Psoas muscle (tissue), 8 donors: ENCODE data around the gene TVP23C. TPM values are rescaled to one million over a fixed set of nuclear protein-coding genes. Genes with fewer than 3 reads are reported as not detected.
A peak's percentile ranks its signal among the peaks of the same experiment; 100 is the strongest.
"Not testable (repeated sequence)": the region's sequence is repeated elsewhere in the genome, so short reads cannot be mapped to it uniquely, and the experiment has no call there.

Source experiments
- ATAC-seq, 4 donors: fragments of 200-7000 bp; cut with Tn5 transposase; one replicate each; pipeline ENCODE4 v1.9.1; 2020; ENCODE audit warnings: moderate library complexity in 3 of 4, mild to moderate bottlenecking in 2 of 4
- DNase-seq, 2 donors: peaks; one replicate each; pipeline ENCODE4 v3.0.0-alpha.2; 2020
- H3K27ac ChIP-seq: fragments of 200-600 bp; one replicate; pipeline ENCODE4 v1.8.0; 2022
- H3K27me3 ChIP-seq, 3 donors: fragments of 200-600 bp in 1 of 3; one replicate each; pipeline versions ENCODE4 v1.6.1 to v1.8.0; 2013 to 2022; ENCODE audit warnings: low read length in 2 of 3, mild to moderate bottlenecking in 2 of 3, moderate library complexity in 1 of 3; ENCODE audit not compliant: insufficient read depth in 3 of 3
- H3K36me3 ChIP-seq, 2 donors: fragments of 200-600 bp in 1 of 2; one replicate each; pipeline versions ENCODE4 v1.6.1 to v1.8.0; 2013 to 2022; ENCODE audit warnings: low read depth in 1 of 2, mild to moderate bottlenecking in 1 of 2, moderate library complexity in 1 of 2; ENCODE audit not compliant: insufficient read depth in 1 of 2
- H3K4me1 ChIP-seq: fragments of 200-600 bp; one replicate; pipeline ENCODE4 v1.8.0; 2022
- H3K4me3 ChIP-seq: fragments of 200-600 bp; one replicate; pipeline ENCODE4 v1.8.0; 2022; ENCODE audit warnings: mild to moderate bottlenecking
- H3K9me3 ChIP-seq: fragments of 200-600 bp; one replicate; pipeline ENCODE4 v1.8.0; 2022
- WGBS, 3 donors: extraction: QIAGEN DNeasy Blood & Tissue Kit; methylation state at CpG; one replicate each; pipeline versions ENCODE4 v1.1.6 to v1.1.7; 2013; 5-methylcytosine and 5-hydroxymethylcytosine counted together
- intact Hi-C, 2 donors: fragments of 100-400 bp; cut with DNase I; formaldehyde crosslinking; loops; one replicate each; pipeline versions ENCODE4 v1.11.0 to v1.14.2; 2022
- polyA plus RNA-seq, 3 donors: library from polyadenylated mRNA; stranded (reverse); fragments of 200-250 nt; gene quantifications; one replicate each; pipeline ENCODE4 v1.2.3, GENCODE V29; 2013
- total RNA-seq, 4 donors: library from RNA; stranded (reverse); fragmentation: NEBNext Ultra II Directional in 2 of 4; extraction: Animal tissue kit (Norgen Biotek cat#: 25700) in 2 of 4; gene quantifications; one replicate each; pipeline versions ENCODE4 v1.2.1 to v1.2.4, GENCODE V29; 2021 to 2023
- donor health status: healthy with polysubstance abuse.
- donor health status: DM: no; HTN: no; CAD: no; lungs with moderate emphysema.
- donor health status: Bipolar disorder and iron deficiency.
- donor health status: healthy.
- donor health status: DM: yes; HTN: yes; CAD: no.
- donor health status: DM: no; HTN: no; CAD: no.
- donor health status: DM: no; HTN: no; CAD: no.
- donor health status: DM: yes; HTN: yes; CAD: no.

TVP23C gene
- total and polyA plus RNA-seq, 7 donors: 0.25 to 3.0 (median 1.6) TPM

DNA sequence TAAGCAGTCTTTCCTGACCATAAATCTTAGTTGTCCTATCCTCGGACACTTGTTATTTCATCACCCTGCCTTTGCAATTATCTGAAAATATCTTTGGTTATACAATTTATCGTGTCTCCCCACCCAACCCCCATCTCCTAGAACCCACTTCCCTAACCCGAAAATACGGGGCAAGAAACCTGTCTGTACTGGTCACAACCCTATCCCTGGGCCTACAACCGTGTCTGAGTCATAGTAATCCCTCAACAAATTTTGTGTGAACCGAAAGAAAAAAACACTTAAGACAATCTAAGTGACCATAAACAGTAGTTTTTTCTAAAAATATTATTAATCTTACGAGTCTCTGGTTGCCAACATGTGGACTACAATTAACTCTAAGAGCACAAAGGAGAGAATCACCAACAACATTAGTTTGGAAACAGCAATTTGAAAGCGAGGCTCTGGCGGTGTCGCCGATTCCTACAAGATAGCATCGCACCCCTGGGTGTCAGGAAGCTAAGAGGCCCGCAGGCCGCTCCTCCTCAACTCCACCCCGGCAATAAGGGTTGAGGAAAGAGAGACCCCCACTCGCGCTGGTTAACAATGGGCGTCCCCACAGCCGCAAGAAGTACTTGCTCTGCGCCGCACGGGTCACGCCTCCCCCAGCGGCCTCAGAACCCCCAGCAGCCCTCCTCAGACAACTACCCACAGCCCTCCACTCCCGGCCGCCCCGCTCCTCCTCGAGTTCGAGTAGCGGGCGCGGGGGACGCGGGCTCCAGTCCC lies 489 bp downstream of the TVP23C start:
- H3K4me1 ChIP-seq, DNase-seq, H3K36me3 ChIP-seq, intact Hi-C loops, H3K9me3 ChIP-seq, H3K27me3 ChIP-seq: not testable (repeated sequence)
- ATAC-seq: peak; percentile 60 to 74 (median 61)
- Histone ChIP-seq H3K4me3 (peak overlapping the region; percentile 71), H3K27ac (peak overlapping the region; percentile 60)
- WGBS, 3 donors: 8 to 9% (median 8%) methylated on average over 12 to 24 of the region's 34 CpGs

GRCh38 chr17:15561439-15561838 lies 1.8 kb downstream of the TVP23C start:
- intact Hi-C loops, H3K4me3 ChIP-seq, H3K36me3 ChIP-seq, H3K9me3 ChIP-seq, H3K4me1 ChIP-seq, ATAC-seq, H3K27ac ChIP-seq, DNase-seq, H3K27me3 ChIP-seq: not testable (repeated sequence)
- WGBS, 3 donors: 95 to 98% (median 95%) methylated on average over 10 of the region's 10 CpGs

- H3K27ac ChIP-seq, H3K27me3 ChIP-seq, ATAC-seq, H3K4me3 ChIP-seq, H3K36me3 ChIP-seq, intact Hi-C loops, H3K9me3 ChIP-seq, DNase-seq, H3K4me1 ChIP-seq: not testable (repeated sequence)
- WGBS, 3 donors: 76 to 85% (median 83%) methylated on average over 4 to 5 of the region's 5 CpGs
These were observed 4.7 kb downstream of the TVP23C start for GRCh38 chr17:15558403-15559105.

DNA sequence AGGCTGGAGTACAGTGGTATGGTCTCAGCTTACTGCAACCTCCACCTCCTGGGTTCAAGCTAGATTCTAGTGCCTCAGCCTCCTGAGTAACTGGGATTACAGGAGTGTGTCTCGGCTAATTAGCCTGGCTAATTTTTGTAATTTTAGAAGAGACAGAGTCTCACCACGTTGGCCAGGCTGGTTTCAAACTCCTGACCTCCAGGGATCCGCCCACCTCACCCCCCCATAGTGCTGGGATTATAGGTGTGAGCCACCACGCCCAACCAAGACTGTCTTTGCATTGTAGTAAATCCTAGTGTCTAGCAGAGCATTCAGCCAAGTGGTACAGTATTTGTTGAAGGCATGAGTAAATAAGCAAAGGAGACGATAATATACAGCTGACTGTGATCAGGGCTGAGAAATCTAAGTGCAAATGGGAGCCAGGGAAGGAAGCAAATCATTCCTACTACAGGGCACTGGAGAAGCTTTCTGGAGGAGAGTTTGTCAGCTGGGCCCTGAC lies 5.9 kb downstream of the TVP23C start:
- WGBS, 3 donors: 75 to 88% (median 80%) methylated on average over 4 of the region's 5 CpGs
- H3K27me3 ChIP-seq, H3K4me3 ChIP-seq, ATAC-seq, intact Hi-C loops, H3K4me1 ChIP-seq, H3K9me3 ChIP-seq, DNase-seq, H3K36me3 ChIP-seq, H3K27ac ChIP-seq: not testable (repeated sequence)

- H3K9me3 ChIP-seq, H3K27ac ChIP-seq, intact Hi-C loops, H3K27me3 ChIP-seq, H3K4me3 ChIP-seq, DNase-seq, H3K4me1 ChIP-seq, H3K36me3 ChIP-seq: not testable (repeated sequence)
- WGBS, 3 donors: 40% methylated on average over 1 of the region's 1 CpG; no CpG with 5 or more reads in 2 of the 3 donors
- ATAC-seq: peak in 2 of 4 donors; percentile 42 to 47
These were observed 10.4 kb downstream of the TVP23C start for GRCh38 chr17:15552932-15553331.

DNA sequence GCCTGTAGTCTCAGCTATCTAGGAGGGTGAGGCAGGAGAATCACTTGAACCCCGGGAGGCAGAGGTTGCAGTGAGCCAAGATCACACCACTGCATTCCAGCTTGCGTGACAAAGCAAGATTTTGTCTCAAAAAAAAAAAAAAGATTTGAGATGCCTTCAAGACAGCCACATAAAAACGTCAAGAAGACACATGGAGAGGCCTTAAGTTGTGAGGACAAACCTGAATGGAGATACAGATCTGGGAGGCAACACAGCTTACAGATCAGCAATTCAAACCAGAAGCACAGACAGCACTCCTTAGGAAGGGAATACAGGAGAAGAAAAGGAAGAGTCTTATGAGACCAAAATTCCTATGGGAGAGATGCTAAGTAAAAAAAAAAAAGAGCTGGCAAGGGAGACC lies 13.7 kb downstream of the TVP23C start:
- H3K36me3 ChIP-seq: peaks cover 0 to 12% of the 10 kb centered on the region in 2 donors
- H3K9me3 ChIP-seq, intact Hi-C loops, H3K4me3 ChIP-seq, H3K4me1 ChIP-seq, DNase-seq, H3K27me3 ChIP-seq, ATAC-seq, H3K27ac ChIP-seq: not testable (repeated sequence)
- WGBS, 3 donors: 60 to 67% (median 64%) methylated on average over 3 of the region's 3 CpGs

GRCh38 chr17:15546604-15547003 lies 16.7 kb downstream of the TVP23C start:
- H3K36me3 ChIP-seq: peaks cover 0 to 12% of the 10 kb centered on the region in 2 donors
- H3K4me1 ChIP-seq, DNase-seq, H3K4me3 ChIP-seq, H3K27me3 ChIP-seq, intact Hi-C loops, H3K9me3 ChIP-seq, ATAC-seq, H3K27ac ChIP-seq: not testable (repeated sequence)
- 85 to 86% (median 85%) methylated on average over 1 of the region's 2 CpGs for WGBS, 3 donors

DNA sequence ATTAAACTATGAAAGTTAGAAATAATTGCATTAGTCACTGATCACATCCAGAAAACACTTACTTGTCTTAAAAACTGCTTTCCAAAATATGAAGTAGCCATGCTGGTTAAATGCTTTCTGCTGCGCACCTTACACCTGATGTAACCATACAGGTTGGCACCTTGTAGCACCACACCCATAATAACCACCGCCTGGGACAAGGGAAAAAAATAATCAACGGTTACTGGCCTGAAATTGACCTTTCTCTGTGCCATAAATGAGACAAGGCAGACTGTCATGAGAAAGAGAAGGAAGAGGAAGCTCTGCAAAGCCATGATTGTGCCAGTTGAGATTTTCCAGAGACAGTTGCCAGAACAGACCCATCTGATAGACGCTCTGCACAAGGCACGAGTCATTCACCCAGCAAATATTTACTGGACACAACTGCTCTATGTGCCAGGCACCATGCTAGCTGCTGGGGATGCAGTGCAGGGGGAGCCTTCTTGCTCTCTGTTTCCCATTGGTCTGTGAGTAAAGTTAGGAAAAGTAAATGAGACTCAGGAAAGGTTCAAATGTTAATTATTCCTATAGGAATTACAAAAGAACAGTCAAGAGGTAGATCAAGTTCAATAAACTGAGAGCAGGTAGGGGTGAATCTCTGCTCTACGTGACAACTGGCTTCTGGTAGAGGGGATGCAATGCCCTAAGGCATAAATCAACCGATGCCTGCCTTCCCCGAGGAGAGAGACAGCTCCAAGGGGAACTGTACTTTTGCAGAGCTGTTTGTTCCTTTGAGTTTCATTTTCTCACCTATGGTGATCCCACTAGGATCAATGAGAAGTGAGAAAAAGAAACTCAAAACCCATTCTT lies 22.7 kb downstream of the TVP23C start:
- H3K27me3 ChIP-seq, H3K4me3 ChIP-seq, intact Hi-C loops, H3K9me3 ChIP-seq, ATAC-seq, H3K27ac ChIP-seq, H3K36me3 ChIP-seq, DNase-seq, H3K4me1 ChIP-seq: not testable (repeated sequence)
- WGBS, 3 donors: 44 to 55% (median 44%) methylated on average over 7 to 8 of the region's 8 CpGs

GRCh38 chr17:15533122-15533521 lies 30.2 kb downstream of the TVP23C start:
- intact Hi-C loops, H3K27ac ChIP-seq, ATAC-seq, H3K9me3 ChIP-seq, H3K4me3 ChIP-seq, H3K36me3 ChIP-seq, H3K4me1 ChIP-seq, H3K27me3 ChIP-seq, DNase-seq: not testable (repeated sequence)
- 78 to 99% (median 95%) methylated on average over 3 of the region's 3 CpGs for WGBS, 3 donors
